ENCODE data around the gene PERCC1. TPM values are rescaled to one million over a fixed set of nuclear protein-coding genes. Genes with fewer than 3 reads are reported as not detected.
A peak's percentile ranks its signal among the peaks of the same experiment; 100 is the strongest.

The PERCC1 gene
- total RNA-seq, 1 experiment from 2014 or later = not detected

GRCh38 chr16:1435921-1436697 lies 5.2 kb downstream of the PERCC1 start:
- H3K27me3 Mint-ChIP-seq (ENCODE audit: low read depth) = no peaks in the 10 kb centered on the region
- ATAC-seq (peak; percentile 58), DNase-seq (ENCODE audit: low spot score) (no peak)
- H3K36me3 Mint-ChIP-seq = no peaks in the 10 kb centered on the region
- TF ChIP-seq SOX15 (CRISPR knock-in tag; IDR thresholded peaks at IDR 0.05) (no peak), CDX4 (CRISPR knock-in tag; IDR thresholded peaks at IDR 0.05; ENCODE audit: borderline replicate concordance) (no peak), ZNF512 (CRISPR knock-in tag; IDR thresholded peaks at IDR 0.05; ENCODE audit: borderline replicate concordance) (no peak), ELF4 (CRISPR knock-in tag; IDR thresholded peaks at IDR 0.05; ENCODE audit: low read depth) (no peak)
- H3K27ac Mint-ChIP-seq = no peak overlapping the region; the same call in 1 of the 2 replicates
- H3K4me1 Mint-ChIP-seq = no peaks in the 10 kb centered on the region
- H3K9me3 Mint-ChIP-seq = no peaks in the 10 kb centered on the region
- POLR2A ChIA-PET = no interaction called here
- CTCF ChIA-PET = no interaction called here
- no peak overlapping the region for H3K4me3 Mint-ChIP-seq

- no peak for ATAC-seq
- CTCF ChIA-PET = interaction anchor here (0.9 to 2.8 kb wide), 2 partner anchors 8 to 16 kb away, joined by 3 to 14 read pairs; partner anchors contain the start of gene UQCC4
Measured at GRCh38 chr16:1436731-1437355, 6.0 kb downstream of the PERCC1 start.

GRCh38 chr16:1437606-1438005 lies 6.7 kb downstream of the PERCC1 start:
- no peaks in the 10 kb centered on the region for H3K36me3 Mint-ChIP-seq
- no peaks in the 10 kb centered on the region for H3K9me3 Mint-ChIP-seq
- no peak for DNase-seq (ENCODE audit: low spot score)
- ChIA-PET CTCF (interaction anchor here (0.9 to 2.8 kb wide), 2 partner anchors 9 to 17 kb away, joined by 3 to 14 read pairs; partner anchors contain the start of gene UQCC4), POLR2A (interaction anchor here (0.9 kb wide), 1 partner anchor 16 kb away, joined by 3 read pairs; no protein-coding TSS in a partner anchor)
- H3K4me1 Mint-ChIP-seq = no peaks in the 10 kb centered on the region
- H3K4me3 Mint-ChIP-seq = no peak overlapping the region
- no peak overlapping the region for H3K27ac Mint-ChIP-seq
- ATAC-seq = no peak; the same call in 1 of the 2 replicates
- TF ChIP-seq GTF2I (CRISPR knock-in tag; conservative IDR thresholded peaks at IDR 0.05) = no peak
- TF ChIP-seq CTCF (IDR thresholded peaks at IDR 0.05) = no peak
- TF ChIP-seq NFE2L1 (CRISPR knock-in tag; IDR thresholded peaks at IDR 0.05) = no peak
- TF ChIP-seq ZNF416 (CRISPR knock-in tag; IDR thresholded peaks at IDR 0.05) = no peak
- no peaks in the 10 kb centered on the region for H3K27me3 Mint-ChIP-seq (ENCODE audit: low read depth)

More at GRCh38 chr16:1436731-1437355, 6.0 kb downstream of the PERCC1 start:
- Mint-ChIP-seq H3K27ac (no peak overlapping the region), H3K27me3 (ENCODE audit: low read depth) (no peaks in the 10 kb centered on the region), H3K4me3 (no peak overlapping the region), H3K4me1 (no peaks in the 10 kb centered on the region), H3K9me3 (no peaks in the 10 kb centered on the region), H3K36me3 (no peaks in the 10 kb centered on the region)
- POLR2A ChIA-PET = interaction anchor here (0.9 kb wide), 1 partner anchor 16 kb away, joined by 3 read pairs; no protein-coding TSS in a partner anchor
- no peak for DNase-seq (ENCODE audit: low spot score)
- TF ChIP-seq ZNF263 (CRISPR knock-in tag; IDR thresholded peaks at IDR 0.05; ENCODE audit: low read depth) (no peak), EMX1 (CRISPR knock-in tag; IDR thresholded peaks at IDR 0.05) (no peak), ZNF512 (CRISPR knock-in tag; IDR thresholded peaks at IDR 0.05; ENCODE audit: borderline replicate concordance) (no peak), ZNF121 (CRISPR knock-in tag; IDR thresholded peaks at IDR 0.05) (no peak), ETV6 (CRISPR knock-in tag; IDR thresholded peaks at IDR 0.05) (no peak), GRHL2 (CRISPR knock-in tag; IDR thresholded peaks at IDR 0.05; ENCODE audit: insufficient replicate concordance, severe bottlenecking) (no peak), ATF1 (CRISPR knock-in tag; IDR thresholded peaks at IDR 0.05) (no peak)
